ENCODE measurements around the gene PFN3.

Gene PFN3

GRCh38 chr5:177392765-177393164 lies 7.7 kb downstream of the PFN3 start:
- ATAC-seq, result no peak
- TF ChIP-seq CSDC2 (CRISPR knock-in tag; IDR thresholded peaks at IDR 0.05) (no peak), RARB (CRISPR knock-in tag; IDR thresholded peaks at IDR 0.05) (no peak), TSHZ2 (CRISPR knock-in tag; IDR thresholded peaks at IDR 0.05) (no peak), ARNTL (CRISPR knock-in tag; IDR thresholded peaks at IDR 0.05; ENCODE audit: borderline replicate concordance, low read depth) (no peak), ZNF565 (CRISPR knock-in tag; conservative IDR thresholded peaks at IDR 0.05; ENCODE audit: low read depth) (no peak), OSR1 (CRISPR knock-in tag; IDR thresholded peaks at IDR 0.05) (no peak)
- TF ChIP-seq, protein P1, sequence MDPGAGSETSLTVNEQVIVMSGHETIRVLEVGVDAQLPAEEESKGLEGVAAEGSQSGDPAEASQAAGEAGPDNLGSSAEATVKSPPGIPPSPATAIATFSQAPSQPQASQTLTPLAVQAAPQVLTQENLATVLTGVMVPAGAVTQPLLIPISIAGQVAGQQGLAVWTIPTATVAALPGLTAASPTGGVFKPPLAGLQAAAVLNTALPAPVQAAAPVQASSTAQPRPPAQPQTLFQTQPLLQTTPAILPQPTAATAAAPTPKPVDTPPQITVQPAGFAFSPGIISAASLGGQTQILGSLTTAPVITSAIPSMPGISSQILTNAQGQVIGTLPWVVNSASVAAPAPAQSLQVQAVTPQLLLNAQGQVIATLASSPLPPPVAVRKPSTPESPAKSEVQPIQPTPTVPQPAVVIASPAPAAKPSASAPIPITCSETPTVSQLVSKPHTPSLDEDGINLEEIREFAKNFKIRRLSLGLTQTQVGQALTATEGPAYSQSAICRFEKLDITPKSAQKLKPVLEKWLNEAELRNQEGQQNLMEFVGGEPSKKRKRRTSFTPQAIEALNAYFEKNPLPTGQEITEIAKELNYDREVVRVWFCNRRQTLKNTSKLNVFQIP (CRISPR knock-in tag; IDR thresholded peaks at IDR 0.05; ENCODE audit: borderline replicate concordance, low read depth), result no peak

DNA sequence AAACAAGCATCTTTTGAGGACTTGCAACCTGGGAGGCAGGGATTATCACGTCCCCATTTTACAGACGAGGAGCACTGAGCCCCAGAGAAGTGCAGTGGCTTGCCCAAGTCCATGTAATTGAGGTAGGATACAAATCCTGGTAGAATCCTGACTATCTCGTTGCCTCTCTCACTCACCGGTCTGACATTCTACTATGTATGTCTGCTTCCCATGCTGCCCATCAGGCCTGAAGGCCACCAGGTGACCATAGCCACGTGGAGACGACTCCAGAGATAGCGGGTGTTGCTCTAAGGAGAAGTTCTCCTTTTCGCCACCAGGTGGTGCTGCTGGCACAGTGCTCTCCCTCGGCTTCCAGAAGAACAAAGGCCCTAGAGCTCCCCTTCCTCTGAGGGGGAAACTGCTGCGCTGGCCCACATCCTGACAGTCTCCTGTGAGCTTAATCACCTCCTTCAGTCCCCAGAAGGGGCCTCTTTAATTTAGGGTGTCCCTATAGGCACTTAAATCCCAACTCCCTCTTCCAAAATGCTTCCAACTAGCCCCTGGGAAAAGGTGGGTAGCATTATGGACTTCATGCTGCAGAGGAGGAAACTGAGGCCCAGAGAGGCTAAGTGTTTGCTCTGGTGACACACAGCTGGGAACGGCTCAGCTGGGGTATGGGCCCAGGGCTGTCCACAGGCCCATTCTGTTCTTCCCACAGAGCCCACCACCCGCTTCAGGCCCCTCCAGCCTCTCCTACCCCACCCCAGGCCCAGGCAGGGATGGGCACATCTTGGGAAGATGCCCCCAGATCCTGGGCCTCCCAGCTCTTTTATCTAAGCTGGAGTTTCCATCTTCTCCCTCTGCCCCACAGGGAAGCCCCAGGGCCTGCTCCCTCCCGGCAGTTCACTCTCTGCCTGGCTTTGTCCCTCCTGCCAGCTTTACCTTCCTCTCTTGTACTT lies 9.8 kb downstream of the PFN3 start:
- peak; percentile 96 for ATAC-seq
- no peak for TF ChIP-seq PPARA (CRISPR knock-in tag; IDR thresholded peaks at IDR 0.05; ENCODE audit: borderline replicate concordance)
- TF ChIP-seq, protein P2, sequence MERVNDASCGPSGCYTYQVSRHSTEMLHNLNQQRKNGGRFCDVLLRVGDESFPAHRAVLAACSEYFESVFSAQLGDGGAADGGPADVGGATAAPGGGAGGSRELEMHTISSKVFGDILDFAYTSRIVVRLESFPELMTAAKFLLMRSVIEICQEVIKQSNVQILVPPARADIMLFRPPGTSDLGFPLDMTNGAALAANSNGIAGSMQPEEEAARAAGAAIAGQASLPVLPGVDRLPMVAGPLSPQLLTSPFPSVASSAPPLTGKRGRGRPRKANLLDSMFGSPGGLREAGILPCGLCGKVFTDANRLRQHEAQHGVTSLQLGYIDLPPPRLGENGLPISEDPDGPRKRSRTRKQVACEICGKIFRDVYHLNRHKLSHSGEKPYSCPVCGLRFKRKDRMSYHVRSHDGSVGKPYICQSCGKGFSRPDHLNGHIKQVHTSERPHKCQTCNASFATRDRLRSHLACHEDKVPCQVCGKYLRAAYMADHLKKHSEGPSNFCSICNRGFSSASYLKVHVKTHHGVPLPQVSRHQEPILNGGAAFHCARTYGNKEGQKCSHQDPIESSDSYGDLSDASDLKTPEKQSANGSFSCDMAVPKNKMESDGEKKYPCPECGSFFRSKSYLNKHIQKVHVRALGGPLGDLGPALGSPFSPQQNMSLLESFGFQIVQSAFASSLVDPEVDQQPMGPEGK (CRISPR knock-in tag; IDR thresholded peaks at IDR 0.05; ENCODE audit: borderline replicate concordance), result no peak
- TF ChIP-seq SNAI2 (CRISPR knock-in tag; IDR thresholded peaks at IDR 0.05), result no peak
- no peak for TF ChIP-seq OSR1 (CRISPR knock-in tag; IDR thresholded peaks at IDR 0.05)
- no peak for TF ChIP-seq TOX (CRISPR knock-in tag; IDR thresholded peaks at IDR 0.05; ENCODE audit: borderline replicate concordance)
- no peak for TF ChIP-seq ZC3H10 (CRISPR knock-in tag; IDR thresholded peaks at IDR 0.05)
- peak; percentile 79 for TF ChIP-seq ZNF70 (CRISPR knock-in tag; IDR thresholded peaks at IDR 0.05)

DNA sequence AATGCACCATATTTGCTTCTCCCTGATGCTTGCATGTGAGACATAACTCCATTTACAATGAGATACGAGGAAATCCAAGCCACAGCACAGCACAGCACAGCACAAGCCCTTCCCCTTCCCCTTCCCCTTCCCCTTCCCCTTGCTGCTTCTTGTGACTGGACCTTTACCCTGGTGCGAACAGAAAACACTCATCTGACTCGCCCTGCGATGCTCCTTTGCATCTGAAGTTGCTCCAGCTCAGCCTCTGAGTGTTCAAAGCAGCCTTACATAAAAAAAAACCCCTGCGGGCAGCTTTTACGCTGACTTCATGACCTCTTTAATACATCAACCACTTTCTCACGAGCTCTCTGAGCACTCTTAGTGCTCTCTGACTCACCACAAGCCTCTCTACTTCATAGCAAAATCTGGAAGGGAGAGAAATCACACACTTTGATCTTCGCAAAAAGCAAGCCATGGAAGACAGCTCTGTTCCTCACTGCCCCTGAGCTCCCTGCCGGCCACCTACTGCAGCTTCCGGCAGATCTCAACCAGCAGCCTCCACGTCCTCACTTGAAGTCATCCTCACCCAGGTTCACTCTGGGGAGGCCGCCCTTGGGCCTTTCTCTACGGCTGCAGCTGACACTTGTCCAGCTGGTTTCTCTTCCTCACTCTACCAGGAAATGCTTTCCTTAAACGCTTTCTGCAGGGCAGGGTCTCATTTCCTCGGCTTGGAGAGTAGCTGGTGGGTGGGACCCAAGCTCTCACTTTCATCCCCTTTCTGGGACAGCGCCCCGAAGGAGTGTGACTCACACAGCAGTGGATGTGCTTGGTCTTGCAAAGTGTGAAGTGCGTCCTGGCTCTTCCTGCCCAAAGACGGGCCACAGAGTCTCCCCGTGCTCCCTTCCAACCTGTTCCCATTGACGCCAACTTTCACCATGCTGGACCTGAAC lies 11.0 kb downstream of the PFN3 start:
- TF ChIP-seq ZNF70 (CRISPR knock-in tag; IDR thresholded peaks at IDR 0.05) (peak; percentile 44; the same call in 1 of the 2 replicates), ZFP3 (CRISPR knock-in tag; IDR thresholded peaks at IDR 0.05) (no peak)
- ATAC-seq, result peak; percentile 9; the same call in 1 of the 3 replicates

- TF ChIP-seq SNAI2 (CRISPR knock-in tag; IDR thresholded peaks at IDR 0.05) (no peak), CSRNP3 (CRISPR knock-in tag; IDR thresholded peaks at IDR 0.05) (no peak), ZFP3 (CRISPR knock-in tag; IDR thresholded peaks at IDR 0.05) (no peak), CSDC2 (CRISPR knock-in tag; IDR thresholded peaks at IDR 0.05) (no peak), ESRRG (CRISPR knock-in tag; IDR thresholded peaks at IDR 0.05) (no peak), OSR1 (CRISPR knock-in tag; IDR thresholded peaks at IDR 0.05) (no peak), TCF4 (CRISPR knock-in tag; IDR thresholded peaks at IDR 0.05; ENCODE audit: borderline replicate concordance) (no peak), ZNF565 (CRISPR knock-in tag; conservative IDR thresholded peaks at IDR 0.05; ENCODE audit: low read depth) (no peak)
- TF ChIP-seq, protein P2 (CRISPR knock-in tag; IDR thresholded peaks at IDR 0.05; ENCODE audit: borderline replicate concordance), result no peak
- no peak for ATAC-seq
Observed at GRCh38 chr5:177388521-177389052, 11.9 kb downstream of the PFN3 start.

Measured in SK-N-SH treated with all-trans-retinoic acid at 6 μM for 48 hours (cell line).